CD4-positive, alpha-beta T cell treated with Interleukin-2 at 100 ng/mL for 4 hours (primary cell): Measurements from ENCODE around the gene CTNNBL1.

Source experiments
- DNase-seq: peaks from one replicate; pipeline ENCODE4 v3.0.0-alpha.2; 2020; ENCODE audit warnings: low spot score

CTNNBL1 gene

DNA sequence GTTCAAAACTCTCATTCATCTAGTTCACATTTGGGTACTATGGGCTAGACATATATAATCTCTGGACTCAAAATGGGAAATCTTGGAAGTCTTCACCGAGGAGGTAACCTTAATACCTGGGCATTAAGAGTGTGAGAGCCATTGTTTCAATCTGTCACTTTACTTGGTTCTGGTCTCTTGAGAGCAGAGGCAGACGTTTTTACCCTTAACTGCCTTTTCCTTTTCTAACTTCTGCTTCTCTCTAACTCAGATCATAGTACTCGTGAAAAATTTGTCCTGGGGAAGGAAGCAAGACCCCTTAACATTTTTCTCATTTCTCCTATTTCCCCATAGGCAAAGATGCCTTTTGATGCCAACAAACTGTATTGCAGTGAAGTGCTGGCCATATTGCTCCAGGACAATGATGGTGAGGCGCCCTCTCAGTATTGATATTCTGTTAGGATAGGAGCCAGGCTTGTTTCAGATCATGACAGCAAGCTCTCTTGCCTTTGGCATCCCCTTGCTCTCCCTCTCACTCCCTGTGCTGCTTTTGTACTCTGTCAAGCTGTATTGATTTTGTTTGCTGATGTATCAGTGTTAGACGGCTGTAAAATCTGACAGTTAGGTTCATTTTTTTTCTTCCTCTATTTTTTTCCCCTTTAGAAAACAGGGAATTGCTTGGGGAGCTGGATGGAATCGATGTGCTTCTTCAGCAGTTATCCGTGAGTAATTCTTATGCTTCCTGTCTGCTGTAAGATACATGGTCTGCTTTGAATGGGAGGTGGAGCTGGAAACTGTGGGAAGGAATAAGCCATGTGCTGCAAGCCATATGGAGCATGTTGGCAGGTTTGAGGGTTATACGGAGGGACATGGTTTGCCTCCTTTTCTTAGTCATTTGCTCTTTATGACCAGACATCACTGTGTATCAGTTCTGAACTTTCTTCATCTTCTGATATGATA is 83.5 kb downstream of the CTNNBL1 start:
- DNase-seq: no peak

GRCh38 chr20:37777988-37778659 is 84.3 kb downstream of the CTNNBL1 start:
- DNase-seq: no peak

- DNase-seq: no peak
Measured at GRCh38 chr20:37781626-37782025, 87.8 kb downstream of the CTNNBL1 start.

GRCh38 chr20:37786043-37786442 is 92.2 kb downstream of the CTNNBL1 start:
- DNase-seq: no peak

DNA sequence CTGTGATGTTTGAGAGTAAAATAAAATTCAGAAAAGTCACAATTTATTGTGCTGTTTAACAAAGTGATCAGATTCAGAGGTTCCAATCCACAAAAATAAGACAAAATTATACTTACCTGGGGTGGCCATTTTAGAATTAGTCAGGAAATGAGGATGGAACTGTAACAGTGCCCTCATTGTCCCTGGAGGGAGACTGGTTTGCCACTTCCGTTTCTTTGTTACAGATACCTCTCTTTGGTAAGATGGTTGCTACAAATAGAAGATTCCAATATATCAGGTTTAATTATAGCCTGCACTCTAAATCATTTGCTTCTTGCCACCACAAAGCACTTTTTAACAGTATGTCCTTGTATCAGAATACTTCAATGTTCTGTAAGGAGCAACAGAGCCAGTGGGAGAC is 95.6 kb downstream of the CTNNBL1 start:
- no peak for DNase-seq

- DNase-seq: no peak
Measured at GRCh38 chr20:37790900-37791299, 97.1 kb downstream of the CTNNBL1 start.

GRCh38 chr20:37796121-37796520 is 102.3 kb downstream of the CTNNBL1 start:
- no peak for DNase-seq

DNA sequence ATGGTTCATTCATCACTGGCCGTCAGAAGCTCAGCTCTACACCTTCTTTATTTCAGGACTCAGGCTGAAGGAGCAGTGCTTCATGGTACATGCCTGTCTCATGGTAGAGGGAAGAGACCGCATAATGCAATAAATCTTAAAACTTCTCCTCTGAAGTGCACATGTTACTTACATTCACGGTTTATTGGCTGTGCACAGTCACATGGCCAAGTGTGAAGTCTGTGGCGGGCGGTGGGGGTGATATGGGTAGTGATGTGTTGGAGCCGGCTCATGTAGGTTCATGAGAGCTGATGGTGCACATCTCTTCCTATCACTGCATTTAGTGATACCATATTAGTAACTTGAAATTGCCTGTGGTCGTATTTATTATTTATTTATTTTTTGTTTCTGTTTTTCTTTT is 102.9 kb downstream of the CTNNBL1 start:
- DNase-seq: no peak

- DNase-seq: no peak
Measured at GRCh38 chr20:37797669-37798175, 103.9 kb downstream of the CTNNBL1 start.

GRCh38 chr20:37798312-37798711 is 104.5 kb downstream of the CTNNBL1 start:
- no peak for DNase-seq

- no peak for DNase-seq
Measured at GRCh38 chr20:37800618-37801017, 106.8 kb downstream of the CTNNBL1 start.

GRCh38 chr20:37801921-37802320 is 108.1 kb downstream of the CTNNBL1 start:
- no peak for DNase-seq

- DNase-seq: no peak
Measured at GRCh38 chr20:37803438-37804307, 109.8 kb downstream of the CTNNBL1 start.

DNA sequence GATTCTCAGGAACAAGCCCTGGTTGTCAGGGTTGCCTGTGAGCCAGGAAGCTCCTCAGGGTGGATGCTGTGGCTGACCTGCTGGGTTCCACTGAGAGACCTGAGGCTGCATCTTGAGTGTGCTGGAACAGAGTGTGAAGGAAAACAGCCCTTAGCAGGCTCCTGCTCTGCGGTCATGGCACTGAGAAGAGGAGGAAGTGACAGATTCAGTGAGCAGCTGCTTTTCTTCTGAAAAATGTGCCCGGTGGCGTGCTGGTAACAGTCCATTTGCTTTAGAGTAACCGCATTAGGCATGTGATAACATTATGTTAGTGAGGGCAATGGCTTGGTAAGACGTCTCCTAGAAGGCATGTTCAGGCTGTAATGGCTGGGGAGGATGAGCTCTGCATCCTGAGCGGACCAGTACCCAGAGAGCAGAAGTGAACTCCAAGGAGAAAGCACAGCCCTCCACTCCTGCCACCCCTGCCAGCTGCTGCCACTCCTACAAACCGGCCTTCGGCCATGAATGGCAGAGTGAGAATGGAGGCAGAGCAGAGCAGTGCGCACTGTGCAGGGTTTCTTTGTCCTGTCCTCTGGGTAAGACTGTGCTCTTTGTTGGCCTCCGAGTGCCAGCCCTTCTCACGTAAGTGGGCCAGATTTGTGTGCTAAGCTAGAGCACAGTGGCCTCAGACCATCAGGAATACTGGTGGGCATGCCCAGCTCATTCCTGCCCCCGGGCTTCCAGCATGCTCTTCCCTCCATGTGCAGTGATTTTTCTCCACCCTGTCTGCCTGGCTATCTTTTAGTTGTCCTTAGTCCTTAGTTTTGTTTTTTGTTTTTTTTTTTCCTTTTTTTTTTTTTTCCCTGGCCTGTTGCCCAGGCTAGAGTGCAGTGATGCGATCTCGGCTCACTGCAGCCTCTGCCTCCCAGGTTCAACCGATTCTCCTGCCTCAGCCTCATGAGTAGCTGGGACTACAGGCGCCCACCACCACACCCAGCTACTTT is 111.0 kb downstream of the CTNNBL1 start:
- no peak for DNase-seq

DNA sequence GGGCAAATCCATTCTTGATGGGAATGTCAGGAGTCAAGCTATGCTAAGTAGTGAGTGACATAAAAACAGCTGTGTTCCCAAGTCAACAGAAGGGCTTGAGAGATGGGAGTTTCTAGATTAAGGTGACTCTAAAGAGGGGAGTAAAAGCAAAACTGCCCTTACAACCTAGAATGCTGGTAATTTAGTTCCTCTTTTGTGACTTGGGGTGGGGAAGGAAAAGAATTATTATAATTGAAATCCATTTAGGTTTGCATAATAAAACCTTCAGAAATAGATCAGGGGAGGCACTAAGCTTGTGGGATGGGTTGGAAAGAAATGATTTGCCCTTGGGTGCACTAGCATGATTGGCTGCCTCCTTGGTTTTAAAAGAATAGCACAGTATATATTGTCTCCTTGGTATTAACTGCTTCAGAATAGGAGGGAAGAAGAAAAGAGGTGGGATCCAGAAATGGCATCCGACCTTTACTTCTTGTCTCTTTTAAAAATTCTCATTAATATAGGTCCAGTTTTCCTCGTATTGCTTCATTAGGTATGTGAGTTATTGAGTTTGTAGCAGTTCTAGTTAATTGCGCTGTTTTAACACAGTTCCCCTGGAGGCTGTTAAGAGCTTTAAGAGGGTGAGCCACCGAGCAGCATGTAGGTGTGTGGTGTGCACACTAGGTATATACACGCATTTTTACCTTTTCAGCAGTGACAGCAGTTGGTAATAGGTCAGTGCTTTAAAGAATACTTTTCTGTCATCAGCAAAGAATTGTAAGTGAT is 113.8 kb downstream of the CTNNBL1 start:
- no peak for DNase-seq

DNA sequence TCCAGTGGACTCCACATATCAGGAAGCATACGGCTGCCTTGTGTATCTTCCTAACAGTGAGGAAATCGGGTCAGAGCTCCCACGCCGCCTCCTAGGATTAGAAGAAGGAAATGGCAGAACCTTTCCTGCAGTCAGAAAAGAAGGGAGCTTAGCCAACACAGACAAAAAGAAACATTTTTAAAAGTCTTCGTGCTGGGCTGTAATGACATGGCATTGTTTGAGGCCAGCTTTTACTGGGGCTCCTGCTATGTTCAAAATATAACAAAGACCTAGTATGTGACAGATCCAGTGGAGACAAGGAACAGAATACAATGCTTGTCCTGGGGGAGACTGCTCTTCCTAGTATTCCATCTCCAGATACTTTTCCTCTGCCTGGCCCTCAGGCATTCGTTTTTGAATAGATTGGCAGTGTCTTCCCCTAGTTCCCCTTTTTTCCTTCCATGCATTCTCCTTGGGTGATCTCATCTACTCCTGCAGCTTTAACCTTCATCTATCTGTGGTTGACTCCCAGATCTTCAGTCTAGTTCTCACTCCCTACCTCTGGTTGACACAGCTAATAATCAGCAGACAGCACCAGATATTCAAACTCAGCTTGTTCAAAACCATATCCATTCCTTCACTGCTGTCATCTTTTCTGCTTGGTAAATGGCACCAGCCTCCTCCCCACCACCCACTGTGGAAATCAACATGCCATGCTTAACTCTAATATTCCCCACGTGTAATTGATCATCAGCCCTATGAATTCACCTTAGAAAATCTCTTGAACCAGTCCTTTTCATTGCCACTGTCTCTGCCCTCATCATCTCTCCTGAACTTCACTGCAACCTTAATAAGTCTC is 114.6 kb downstream of the CTNNBL1 start:
- DNase-seq: no peak

- DNase-seq: no peak
Measured at GRCh38 chr20:37810027-37810426, 116.2 kb downstream of the CTNNBL1 start.

- DNase-seq: no peak
Measured at GRCh38 chr20:37816003-37816402, 122.2 kb downstream of the CTNNBL1 start.

DNA sequence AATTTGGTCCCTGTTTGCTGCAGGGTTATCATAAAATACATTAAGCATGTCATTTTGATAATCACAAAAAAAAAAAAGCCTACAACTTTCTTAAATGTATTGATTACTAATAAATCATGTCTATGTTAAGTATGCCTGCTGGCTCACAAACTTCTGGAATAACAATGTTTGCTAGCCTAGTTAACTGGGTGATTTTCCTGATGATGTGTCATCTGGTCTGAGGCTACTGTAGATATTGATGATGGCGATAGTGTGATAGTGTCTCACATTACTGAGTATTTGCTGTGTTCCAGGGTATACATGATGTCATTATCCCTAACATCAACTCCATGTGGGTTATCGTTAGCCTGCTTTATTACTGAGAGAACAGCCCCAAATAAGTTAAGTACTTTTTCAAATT is 122.9 kb downstream of the CTNNBL1 start:
- DNase-seq: no peak
